ENCODE measurements around the gene EPS8.
"Not testable (repeated sequence)": the region's sequence is repeated elsewhere in the genome, so short reads cannot be mapped to it uniquely, and the experiment has no call there.

EPS8 gene

DNA sequence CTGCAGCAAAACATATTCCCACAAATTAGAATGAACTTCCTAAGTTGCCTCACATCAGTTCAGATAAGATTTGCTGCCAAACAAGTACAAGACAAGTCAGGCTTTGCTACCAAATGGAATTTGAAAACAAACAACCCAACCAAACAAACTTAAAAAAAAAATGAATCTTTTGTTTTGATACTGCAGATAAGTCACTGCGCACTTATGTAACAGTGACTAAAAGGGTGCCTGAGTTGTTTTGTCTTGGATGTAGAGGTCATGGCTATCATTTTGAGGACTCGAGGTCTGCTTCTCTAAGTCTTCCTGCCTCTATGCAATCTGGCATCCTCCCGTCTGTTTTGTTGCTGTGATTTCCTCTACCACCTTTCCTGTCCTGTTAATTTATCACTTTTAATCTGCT lies 11.1 kb upstream of the EPS8 start:
- DNase-seq (ENCODE audit: low read depth in 3 of 3, low spot score in 1 of 3), result no peak

DNA sequence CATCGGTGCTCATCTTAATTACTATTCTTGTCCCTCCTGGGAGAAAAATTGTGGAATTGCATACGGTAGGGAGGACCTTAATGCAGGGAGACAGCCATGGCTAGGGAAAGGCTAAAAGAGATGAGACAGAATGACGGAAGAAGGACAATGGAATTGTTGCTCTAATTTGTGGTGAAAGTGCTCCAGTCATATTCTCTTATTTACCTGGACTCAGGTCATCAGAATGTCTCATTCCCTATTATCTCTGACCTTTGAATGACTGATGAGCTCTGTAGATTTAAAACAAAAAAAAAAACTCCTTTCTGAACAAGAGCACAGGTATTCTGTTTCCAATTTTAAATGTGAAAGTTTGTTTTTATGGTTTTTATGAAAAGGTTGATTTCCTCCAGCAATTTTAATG lies 8.6 kb upstream of the EPS8 start:
- DNase-seq (ENCODE audit: low read depth in 3 of 3, low spot score in 1 of 3), result no peak

DNA sequence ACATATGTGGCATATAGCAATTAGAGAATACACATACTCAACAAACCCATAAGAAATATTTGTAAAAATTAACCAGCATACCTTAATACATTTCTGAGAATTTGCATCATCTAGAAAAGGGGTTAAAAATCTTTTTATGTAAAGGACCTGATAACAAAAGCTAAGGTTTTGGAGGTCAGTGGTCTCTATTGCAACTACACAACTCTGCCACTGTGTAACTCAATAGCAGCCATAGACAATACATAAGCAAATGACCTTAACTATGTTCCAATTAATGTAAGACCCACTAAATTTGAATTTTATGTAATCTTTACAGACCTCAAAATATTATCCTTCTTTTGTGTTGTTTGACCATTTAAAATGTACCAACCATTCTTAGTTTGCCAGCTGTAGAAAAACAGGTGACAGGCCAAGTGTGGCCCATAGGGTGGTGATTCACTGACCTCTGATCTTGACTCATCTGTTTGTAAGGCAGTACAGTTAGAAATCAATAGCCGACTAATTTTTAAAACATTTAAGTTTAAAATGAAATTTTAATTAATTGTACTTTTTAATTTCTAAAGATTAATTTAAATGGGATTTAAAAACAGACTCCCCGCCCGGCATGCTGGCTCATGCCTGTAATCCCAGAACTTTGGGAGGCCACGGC lies 7.4 kb upstream of the EPS8 start:
- DNase-seq (ENCODE audit: low read depth in 3 of 3, low spot score in 1 of 3), result no peak

DNA sequence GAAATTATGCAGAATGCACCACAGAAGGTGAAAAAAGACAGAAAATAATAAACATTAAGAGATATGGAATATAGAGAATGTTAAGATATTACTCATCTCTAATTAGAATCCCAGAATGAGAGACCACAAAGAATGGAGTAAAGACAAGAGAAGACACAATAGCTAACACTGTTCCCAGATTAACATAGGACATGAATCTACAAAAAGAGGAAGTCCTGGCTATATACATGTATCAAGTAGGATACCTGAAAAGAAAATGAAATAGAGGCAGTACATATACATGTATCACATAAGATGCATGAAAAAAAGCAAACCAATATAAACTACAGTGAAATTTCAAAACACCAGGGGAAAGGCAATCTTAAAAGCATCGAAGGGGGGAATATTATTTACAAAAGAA lies 5.6 kb upstream of the EPS8 start:
- no peak for DNase-seq (ENCODE audit: low read depth in 3 of 3, low spot score in 1 of 3)

DNA sequence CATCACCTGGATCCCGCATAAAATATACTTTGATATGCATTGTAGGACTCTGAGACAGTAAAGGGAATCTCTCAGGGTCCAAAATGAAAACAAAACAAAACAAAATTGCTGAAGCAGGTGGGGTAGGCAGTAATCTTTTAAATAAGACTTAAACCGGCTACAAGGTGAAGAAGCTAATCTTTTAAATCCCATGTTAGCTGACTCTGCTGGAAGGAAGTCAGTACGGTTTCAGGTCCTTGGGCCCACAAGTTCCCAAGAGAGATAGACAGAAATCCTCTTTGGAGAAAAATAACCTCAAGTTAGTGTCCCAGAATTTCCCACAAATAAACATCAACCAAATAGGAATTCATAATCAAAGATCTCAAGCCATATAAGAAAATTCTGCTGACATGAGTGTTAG lies 5.0 kb upstream of the EPS8 start:
- DNase-seq (ENCODE audit: low read depth in 3 of 3, low spot score in 1 of 3), result no peak

DNA sequence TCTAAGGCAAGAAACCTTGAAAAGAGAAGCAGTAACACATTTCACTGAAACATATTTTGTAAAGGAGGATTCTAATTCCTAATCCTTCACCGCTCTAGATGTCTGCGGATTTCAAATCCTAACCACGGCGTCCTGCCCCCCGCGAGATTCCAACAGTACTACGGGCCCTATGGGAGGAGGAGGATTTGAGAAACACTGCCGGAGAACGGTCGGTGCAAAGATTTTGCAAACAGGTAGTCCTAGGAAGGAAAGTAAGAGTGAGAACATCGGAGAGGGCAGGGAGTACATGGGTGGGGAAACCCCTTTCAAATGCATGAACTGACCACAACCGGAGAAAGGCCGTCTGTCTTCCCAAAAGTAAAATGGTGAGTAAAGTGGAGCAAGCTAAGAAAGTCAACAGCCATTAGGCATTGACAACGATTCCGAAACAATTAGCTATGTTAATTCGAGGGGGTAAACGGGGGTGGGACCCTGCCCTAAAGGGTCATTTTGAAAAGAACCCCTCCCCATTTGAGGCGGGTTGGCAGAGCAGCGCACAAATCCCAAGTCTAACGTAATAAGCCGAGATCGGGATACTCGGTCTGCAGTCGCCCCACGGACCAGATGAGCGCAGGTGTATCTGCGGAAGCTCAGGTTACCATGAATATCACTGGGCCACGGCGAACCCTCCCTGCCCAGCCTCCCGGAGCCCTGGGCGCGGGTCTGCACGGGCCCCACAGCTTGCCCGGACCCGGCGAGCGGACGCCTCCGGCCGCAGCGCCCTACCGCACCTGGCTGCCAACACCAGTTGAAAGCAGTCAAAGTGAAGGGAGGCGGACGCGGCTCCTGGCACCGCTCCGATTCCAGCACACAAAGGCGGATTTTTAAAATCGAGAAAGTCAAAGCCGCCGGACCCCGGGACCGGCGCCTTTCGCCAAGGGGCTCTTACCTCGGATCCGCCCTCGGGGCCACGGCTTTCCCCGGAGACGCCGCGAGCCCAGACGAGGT lies 662 bp downstream of the EPS8 start:
- no peak for DNase-seq (ENCODE audit: low read depth in 3 of 3, low spot score in 1 of 3)

DNA sequence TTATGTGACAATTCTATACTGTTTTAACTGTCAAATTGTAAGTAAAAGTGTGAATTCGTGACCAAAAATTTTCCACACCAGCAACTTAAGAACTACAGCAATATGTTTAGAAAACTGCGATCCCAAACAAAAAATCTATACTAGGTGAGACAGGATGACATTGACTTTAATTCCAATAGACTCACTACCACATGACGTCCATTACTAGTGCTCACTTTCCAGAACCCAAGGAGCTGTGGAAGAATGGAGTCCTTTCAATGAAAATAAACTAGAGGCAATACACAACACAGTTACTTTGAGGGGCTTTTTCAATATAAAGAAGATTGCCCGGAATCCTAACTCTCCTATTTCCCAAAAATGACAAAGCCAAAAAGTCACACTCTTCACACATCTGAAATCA lies 1.4 kb downstream of the EPS8 start:
- no peak for DNase-seq (ENCODE audit: low read depth in 3 of 3, low spot score in 1 of 3)

DNA sequence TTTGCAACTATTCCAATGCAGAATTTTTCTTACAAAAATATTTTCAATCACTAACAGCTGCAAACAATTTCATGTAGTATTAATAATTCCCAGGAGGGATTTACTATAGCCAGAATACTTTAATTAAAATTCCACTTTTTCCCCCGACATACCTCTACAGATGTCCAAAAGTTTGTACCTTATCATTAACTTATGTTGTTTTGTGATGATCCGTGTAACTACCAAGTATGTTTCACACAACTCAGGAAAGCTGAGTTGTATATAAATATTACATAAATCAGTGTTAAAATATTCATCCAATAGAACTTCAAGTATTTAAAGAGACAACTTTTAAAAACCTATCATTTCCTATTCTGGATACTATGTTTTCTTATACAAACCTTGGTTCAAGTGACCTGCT lies 2.4 kb downstream of the EPS8 start:
- DNase-seq (ENCODE audit: low read depth in 3 of 3, low spot score in 1 of 3), result no peak

DNA sequence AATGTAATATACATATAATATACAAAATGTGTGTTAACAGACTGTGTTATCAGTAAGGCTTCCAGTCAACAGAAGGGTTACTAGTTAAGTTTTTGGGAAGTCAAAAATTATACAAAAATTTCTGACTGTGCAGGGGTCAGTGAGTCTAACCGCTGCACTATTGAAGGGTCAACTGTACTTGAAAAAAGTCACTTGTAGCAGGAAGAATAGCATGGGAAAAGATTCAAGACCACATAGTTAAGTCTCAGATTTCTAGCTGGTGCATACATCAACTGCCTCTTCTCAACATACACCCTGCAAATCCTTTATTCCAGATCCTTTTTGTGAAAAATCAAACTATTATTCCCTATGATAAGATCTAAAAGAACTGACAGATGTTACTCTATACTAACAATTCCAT lies 5.9 kb downstream of the EPS8 start:
- no peak for DNase-seq (ENCODE audit: low read depth in 3 of 3, low spot score in 1 of 3)

DNA sequence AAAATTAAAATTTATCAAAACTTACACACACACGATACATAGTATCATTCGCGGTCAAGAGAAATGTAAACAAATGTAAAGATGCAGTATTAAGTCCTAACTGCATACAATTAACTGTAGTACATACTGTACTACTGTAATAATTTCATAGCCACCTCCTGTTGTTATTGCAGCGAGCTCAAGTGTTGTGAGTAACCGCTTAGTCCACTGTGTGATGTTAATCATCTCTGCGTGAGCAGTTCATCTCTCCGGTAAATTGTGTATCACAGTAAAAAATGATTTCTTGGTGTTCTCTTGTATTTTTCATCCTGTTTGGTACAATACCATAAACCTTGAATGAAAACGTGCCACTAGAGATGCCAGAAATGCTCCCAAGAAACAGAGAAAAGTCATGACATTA lies 6.5 kb downstream of the EPS8 start:
- no peak for DNase-seq (ENCODE audit: low read depth in 3 of 3, low spot score in 1 of 3)

DNA sequence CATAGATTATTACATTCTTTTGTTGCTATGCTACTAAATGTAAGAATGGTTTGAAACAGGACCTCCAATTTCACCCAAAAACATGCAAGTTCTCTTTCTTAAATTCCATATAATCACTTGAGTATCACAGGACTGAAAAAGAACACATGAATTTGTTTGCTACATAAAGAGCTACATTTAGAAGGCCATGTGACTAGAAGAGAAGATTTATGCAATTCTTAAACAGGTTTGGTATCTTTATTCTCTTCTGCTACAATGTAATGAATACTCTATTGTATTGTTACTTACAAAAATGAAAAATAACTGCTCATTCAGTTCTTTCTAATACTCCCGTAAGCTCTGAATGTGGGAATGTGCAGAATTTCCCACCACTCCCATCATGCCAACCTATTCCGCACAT lies 9.3 kb downstream of the EPS8 start:
- DNase-seq (ENCODE audit: low read depth in 3 of 3, low spot score in 1 of 3), result no peak

DNA sequence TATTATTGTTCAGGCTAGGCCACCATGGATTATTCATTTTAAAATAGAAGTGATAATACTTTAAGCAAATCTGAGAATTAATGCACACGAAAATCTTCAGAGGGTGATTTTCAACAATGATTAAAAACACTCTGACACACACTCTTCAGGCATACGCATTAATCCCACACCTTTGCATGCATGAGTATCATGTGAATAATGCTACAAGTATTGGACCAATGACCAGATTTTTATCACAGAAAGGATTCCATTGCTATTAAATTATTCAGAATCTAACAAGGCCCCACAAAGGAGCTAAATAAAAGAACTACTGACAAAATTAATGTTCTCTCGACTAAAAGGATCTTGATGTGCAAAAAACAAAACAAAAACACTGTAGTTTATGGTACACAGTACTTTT lies 11.1 kb downstream of the EPS8 start:
- DNase-seq (ENCODE audit: low read depth in 3 of 3, low spot score in 1 of 3), result no peak

DNA sequence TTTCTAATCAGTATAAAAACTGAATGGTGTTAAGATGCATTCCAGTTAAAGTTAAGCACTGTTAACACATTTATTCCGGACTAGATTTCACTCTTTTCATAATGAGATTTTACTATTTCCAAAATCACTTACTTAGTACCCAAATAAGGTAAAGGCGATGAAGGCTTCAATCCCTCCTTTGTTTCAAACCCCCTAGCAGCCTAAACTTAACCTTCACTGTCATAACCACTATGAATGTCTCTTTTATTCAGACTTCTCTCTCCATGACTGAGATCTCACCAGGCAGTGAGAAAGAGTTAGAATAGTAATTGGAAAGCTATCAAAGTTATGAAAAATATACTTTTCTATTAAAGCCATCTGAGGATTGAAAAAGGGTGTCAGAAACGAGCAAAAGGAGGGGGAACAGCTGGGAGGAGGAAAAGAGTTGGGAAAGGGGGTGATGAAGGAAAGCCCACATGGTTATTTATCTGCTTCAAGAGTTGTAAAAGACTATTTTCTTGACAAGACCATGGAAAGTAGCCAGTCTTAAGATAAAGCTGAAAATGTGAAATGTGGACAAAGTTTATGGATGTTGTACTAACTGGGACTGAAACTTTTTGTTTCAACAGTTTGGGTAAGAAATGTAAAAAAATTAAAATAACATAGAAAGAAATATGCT lies 11.7 kb downstream of the EPS8 start:
- no peak for DNase-seq (ENCODE audit: low read depth in 3 of 3, low spot score in 1 of 3)

DNA sequence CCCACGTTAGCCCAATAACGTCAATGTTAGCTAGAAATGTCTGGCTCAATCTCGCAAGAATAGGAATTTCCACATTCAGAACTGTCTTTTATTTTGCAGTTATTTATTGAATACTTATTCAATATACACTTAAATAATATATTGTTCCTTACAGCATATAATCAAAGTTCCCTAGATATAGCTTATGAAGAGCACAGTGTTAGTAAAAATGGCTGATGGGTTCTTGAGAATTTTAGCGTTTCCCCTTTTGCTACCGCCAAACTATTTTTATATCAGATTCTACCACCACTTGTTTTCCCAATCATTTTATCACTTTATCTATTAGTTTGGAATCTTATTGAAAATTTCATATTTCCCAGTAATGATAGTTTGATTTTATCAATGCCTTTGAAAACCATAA lies 12.7 kb downstream of the EPS8 start:
- no peak for DNase-seq (ENCODE audit: low read depth in 3 of 3, low spot score in 1 of 3)

DNA sequence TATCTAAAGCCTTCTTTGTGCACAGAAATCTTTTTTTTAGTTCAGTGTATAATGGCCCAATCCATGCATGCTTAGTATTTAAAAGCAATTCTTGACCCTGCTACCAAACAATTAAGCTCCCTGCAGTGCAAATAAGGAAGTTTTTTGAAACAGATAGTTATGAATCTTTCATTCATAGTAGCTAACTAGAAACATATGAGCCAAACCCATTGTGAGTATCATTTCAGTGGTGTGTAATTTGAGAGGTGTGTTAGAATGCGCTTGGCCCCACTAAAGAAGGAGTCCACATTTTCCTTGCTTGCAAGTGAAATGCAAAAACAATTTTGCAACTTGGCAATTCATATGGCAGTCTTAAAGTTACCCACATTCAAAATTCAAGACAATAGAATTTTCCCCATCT lies 14.4 kb downstream of the EPS8 start:
- DNase-seq (ENCODE audit: low read depth in 3 of 3, low spot score in 1 of 3), result no peak

DNA sequence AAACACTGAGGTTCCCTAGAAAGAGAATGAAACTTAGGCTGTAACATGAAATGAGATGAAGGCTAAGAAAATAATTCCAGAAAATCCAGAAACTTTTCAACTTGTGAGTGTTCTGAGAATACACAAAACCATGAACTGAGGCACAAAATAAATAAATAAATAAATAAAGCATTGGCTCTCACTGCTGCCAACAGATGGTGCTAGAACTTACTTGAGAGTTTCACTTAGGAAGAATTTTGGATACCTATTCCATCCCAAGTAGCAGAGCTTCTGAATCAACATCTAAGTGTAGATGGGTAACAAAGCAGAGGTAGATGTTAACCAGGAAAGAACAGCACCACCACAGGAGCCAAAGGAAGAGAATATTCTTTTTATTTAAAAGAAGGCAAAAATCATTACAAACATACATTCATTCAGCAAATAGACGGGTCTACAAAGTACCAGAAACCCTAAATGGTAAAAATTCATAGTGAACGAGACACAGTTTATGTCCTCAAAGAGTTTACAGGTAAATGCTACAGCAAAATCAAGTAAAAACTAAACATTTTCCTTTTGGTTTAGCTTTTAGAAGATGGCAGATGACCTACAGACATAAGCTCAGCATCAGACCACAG lies 16.7 kb downstream of the EPS8 start:
- no peak for DNase-seq (ENCODE audit: low read depth in 3 of 3, low spot score in 1 of 3)

DNA sequence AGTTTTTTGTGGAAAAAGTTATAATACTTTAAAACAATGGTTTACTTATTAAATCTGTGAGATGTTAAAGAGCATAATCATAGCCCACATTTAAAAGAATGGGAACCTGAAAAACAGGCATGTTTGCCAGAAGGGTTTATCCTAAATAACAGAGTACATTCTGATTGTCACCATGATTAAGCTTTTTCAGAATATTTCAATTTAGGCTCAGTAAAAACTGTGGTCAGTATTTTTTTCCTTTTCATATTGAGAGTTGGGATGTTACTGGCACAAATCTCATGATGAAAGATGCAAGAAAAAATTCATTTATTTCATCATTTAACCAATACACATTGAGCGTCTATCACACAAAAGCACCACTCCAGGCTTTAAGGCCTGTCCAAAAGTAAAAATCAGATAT lies 18.6 kb downstream of the EPS8 start:
- no peak for DNase-seq (ENCODE audit: low read depth in 3 of 3, low spot score in 1 of 3)

DNA sequence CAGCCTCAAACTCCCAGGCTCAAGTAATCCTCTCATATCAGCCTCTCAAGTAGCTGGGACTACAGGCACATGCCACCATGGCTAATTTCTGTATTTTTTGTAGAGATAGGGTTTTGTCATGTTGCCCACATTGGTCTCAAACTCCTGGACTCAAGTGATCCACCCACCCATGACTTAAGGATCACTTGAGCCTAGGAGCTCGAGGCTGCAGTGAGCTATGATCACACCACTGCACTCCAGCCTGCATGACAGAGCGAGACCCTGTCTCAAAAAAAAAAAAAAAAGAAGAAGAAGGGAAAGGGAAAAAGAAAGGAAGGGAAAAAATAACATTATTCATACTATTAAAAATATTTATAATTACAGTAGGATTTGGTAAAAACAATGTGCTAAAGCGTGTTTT lies 19.2 kb downstream of the EPS8 start:
- no peak for DNase-seq (ENCODE audit: low read depth in 3 of 3, low spot score in 1 of 3)

DNA sequence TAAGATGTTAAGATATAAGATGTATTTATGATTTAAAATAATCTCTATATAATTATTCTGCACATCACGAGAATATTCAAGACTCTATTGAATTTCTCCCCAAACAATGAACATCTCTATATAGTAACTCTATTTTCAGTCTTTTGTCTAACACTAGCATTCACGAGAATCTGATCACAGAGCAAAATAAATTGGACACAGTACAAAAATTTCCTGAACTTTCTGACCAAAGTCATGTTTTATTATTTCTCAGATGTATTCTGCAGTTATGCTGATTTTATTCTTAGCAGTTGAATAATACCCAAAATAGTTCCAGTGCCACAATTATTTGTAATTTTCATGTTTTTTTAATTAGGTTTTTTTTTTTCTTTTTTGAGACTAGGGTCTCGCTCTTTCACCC lies 19.6 kb downstream of the EPS8 start:
- DNase-seq (ENCODE audit: low read depth in 3 of 3, low spot score in 1 of 3), result no peak

DNA sequence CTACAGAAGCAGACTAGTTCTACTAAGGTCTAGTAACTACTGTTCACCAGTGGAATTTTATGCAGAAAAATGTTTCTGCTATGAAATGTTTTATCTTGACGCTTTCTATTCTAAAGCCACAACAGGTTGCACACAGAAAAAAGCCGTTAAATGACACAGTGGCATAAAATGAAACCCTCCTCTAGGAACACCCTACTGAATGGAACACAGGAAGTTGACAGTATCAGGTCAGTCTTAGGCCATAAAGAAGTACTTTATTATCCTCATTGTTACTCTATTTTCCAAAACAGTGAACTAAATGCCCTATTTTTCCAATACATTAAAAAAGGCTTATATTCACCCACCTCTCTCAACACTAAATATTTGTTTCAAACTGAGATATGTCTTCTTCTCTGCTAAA lies 21.9 kb downstream of the EPS8 start:
- no peak for DNase-seq (ENCODE audit: low read depth in 3 of 3, low spot score in 1 of 3)

DNA sequence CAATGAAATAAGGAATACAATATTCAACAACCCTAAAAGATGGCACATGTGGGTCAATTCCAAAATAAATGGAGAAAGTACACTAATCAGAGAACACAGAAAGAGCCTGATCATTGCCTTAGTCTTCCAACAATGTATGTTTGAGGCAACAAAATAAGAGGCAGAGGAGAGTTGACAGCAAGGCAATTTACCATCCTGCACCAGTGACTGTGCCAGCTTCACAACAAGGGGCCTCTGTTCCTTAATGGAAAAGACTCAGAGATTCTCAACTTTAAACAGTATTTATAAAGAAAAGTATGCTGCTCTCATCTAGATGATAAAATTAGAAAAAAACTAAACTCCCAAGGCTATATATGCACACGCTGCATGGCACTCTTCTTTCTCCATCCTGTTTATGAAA lies 25.9 kb downstream of the EPS8 start:
- no peak for DNase-seq (ENCODE audit: low read depth in 3 of 3, low spot score in 1 of 3)

DNA sequence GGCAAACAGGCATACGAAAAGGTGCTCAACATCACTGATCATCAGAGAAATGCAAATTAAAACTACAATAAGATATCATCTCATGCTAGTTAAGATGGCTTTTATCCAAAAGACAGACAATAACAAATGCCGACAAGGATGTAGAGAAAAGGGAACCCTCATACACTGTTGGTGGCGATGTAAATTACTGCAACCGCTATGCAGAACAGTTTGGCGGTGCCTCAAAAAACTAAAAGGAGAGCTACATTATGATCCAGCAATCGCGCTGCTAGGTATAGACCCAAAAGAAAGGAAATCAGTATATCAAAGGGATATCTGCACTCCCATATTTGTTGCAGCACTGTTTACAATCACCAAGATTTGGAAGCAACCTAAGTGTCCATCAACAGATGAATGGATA lies 27.0 kb downstream of the EPS8 start:
- not testable (repeated sequence) for DNase-seq (ENCODE audit: low read depth in 3 of 3, low spot score in 1 of 3)
